Omental fat pad (tissue), 4 donors: Measurements from ENCODE around the gene ING2. TPM values are rescaled to one million over a fixed set of nuclear protein-coding genes. Genes with fewer than 3 reads are reported as not detected.

Experiments used
- ATAC-seq: fragments of 150-250 bp; one replicate; pipeline ENCODE4 v1.9.1; 2016; ENCODE audit warnings: mild to moderate bottlenecking, moderate library complexity; ENCODE audit not compliant: low FRiP score
- DNase-seq: peaks from one replicate; pipeline ENCODE4 v3.0.0-alpha.2; 2019; ENCODE audit warnings: low spot score
- CTCF ChIP-seq, 3 donors: fragments of 450-650 bp; IDR thresholded peaks; one replicate each; pipeline ENCODE4 v1.5.1; 2016 to 2017; ENCODE audit warnings: antibody characterized with exemption in 3 of 3, mild to moderate bottlenecking in 3 of 3, moderate library complexity in 2 of 3
- total RNA-seq, 4 donors: library from RNA; depleted of rRNA; stranded (reverse); fragments of >200 nt; gene quantifications; one replicate each; pipeline ENCODE4 v1.1.0, GENCODE V29; 2016

The ING2 gene
- total RNA-seq, 4 donors from 2014 or later, result 11.5 to 28.5 (median 13.9) TPM

GRCh38 chr4:183557611-183558010 lies 52.8 kb downstream of the ING2 start:
- ATAC-seq (no peak), DNase-seq (no peak)
- no peak for TF ChIP-seq CTCF (IDR thresholded peaks at IDR 0.05)

GRCh38 chr4:183558873-183559272 lies 54.0 kb downstream of the ING2 start:
- ATAC-seq (no peak), DNase-seq (no peak)
- TF ChIP-seq CTCF (IDR thresholded peaks at IDR 0.05), result no peak

GRCh38 chr4:183561905-183562304 lies 57.0 kb downstream of the ING2 start:
- DNase-seq (no peak), ATAC-seq (no peak)
- no peak for TF ChIP-seq CTCF (IDR thresholded peaks at IDR 0.05)

Other genes with a start within 250 kb of the ING2 start
- gene CLDN22, start 184.8 kb upstream of the ING2 start, total RNA-seq, result not detected
- not detected for gene CLDN24, start 182.6 kb upstream of the ING2 start, total RNA-seq
- gene CDKN2AIP, start 60.4 kb upstream of the ING2 start, total RNA-seq, result 10 to 100 TPM; 16.1 to 25.2 (median 20.1) TPM
- gene RWDD4, start 154.1 kb downstream of the ING2 start, total RNA-seq, result 10 to 100 TPM; 16.3 to 19.7 (median 18.1) TPM
- 10 to 100 TPM; 31.1 to 76.9 (median 42.1) TPM for gene TRAPPC11, start 154.2 kb downstream of the ING2 start, total RNA-seq